Measurements from ENCODE around the gene HS6ST2.

The HS6ST2 gene

DNA sequence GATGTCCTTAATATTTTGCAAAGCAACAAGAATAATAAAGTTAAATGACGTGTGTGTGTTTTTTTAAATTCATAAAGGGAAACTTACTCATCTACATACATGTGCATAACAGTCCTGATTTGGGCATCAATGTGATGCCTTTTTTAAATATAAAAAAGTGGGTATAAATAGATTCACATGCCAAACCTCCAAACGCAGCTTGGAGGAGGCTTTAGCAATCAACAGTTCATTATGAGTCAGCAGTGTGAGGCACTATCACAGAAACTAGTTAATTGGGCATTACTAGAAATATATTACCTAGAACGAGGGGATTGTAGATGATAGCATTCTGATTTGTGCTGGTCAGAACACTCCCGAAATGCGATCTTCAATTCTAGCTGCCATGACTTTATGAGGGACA is 115.1 kb downstream of the HS6ST2 start:
- DNase-seq = no peak

GRCh38 chrX:132842460-132843238 is 115.8 kb downstream of the HS6ST2 start:
- DNase-seq = no peak

- no peak for DNase-seq
Observed at GRCh38 chrX:132837967-132838366, 120.5 kb downstream of the HS6ST2 start.

DNA sequence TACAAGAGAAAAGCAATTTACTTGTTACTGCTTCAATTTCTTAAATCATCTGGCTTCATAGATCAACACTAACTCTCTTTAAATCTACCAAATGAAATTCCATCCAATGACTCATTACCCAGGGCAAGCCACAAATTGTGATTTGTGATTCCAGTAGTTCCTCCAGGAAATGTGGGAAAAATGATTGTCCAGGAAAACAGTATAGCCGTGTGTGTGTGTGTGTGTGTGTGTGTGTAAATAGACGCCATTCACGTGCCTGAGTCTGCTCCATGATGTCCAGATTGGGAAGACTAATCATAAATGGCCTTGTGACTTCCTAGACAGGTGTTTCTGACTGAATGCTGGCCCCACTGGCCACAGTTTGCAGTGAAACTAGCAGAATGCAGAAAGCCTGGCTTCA is 121.3 kb downstream of the HS6ST2 start:
- no peak for DNase-seq

DNA sequence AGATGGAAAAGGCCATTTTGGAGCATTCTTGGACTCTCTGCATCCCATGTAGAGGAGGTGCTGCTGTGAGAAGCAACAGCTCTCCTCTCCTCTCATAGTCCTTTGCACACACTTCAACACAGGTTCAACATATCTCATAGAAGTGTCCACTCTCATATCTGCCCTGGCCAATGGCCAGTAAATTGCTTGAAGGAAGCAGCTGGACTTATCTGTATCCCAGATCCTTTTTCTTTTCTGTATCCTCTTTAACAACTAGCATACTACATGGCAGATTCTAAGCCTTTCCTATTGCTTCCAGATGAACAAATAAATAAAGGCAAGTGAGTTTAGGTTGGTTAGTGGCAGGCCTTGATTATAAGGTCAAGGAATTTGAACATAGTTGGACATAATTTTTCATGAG is 122.0 kb downstream of the HS6ST2 start:
- DNase-seq = no peak

DNA sequence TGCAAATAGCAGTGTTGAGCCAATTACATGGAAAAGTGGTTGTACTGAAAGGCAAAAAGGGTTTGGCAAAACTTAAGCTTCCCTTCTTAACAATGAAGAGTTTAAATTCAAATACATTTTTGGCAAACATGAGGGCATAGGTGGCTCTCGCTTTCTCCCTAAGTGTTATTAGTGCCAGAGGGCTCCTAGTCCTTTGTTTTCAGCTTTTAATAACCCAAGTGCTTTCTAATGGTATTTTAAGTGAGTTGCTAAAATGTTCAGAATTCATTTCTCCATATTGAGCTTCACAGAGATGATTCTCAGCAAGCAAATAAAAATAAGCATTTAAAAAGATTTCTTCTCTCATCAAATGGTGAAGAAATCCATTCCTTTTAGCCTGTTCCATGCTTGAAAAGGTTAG is 123.7 kb downstream of the HS6ST2 start:
- DNase-seq = no peak

- no peak for DNase-seq
Observed at GRCh38 chrX:132834109-132834508, 124.3 kb downstream of the HS6ST2 start.

GRCh38 chrX:132833373-132833772 is 125.1 kb downstream of the HS6ST2 start:
- DNase-seq = no peak

DNA sequence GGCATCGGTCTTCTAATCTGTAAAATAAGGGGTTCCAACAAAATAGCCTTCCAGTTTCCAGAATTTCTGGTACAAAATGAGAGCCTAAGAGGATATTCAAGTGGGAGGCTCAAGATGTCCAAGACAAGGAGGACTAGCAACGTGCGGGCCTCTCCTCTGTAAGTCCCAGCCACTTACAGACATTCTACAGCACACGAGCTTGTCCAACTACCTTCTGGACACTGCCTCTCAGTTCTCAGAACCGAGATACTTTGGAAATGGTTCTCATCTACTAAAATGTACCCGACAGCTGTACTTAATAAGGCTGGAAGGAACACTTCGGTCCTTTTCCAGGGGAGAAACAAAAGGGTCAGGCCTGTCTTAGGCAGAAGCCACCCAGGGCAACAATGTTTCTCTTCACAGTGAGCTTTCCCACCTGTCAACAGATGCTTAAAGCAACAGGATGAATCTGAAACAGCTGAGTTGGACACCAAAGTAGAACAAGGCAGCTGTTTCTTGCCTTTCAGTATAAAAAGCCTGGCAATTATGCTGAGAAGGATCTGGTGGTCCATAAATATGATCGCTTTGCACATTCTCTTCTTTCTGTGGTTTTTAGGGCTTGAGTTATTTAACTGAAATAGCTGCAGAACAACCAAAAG is 127.0 kb downstream of the HS6ST2 start:
- DNase-seq = no peak

GRCh38 chrX:132822634-132823012 is 135.8 kb downstream of the HS6ST2 start:
- DNase-seq = no peak

DNA sequence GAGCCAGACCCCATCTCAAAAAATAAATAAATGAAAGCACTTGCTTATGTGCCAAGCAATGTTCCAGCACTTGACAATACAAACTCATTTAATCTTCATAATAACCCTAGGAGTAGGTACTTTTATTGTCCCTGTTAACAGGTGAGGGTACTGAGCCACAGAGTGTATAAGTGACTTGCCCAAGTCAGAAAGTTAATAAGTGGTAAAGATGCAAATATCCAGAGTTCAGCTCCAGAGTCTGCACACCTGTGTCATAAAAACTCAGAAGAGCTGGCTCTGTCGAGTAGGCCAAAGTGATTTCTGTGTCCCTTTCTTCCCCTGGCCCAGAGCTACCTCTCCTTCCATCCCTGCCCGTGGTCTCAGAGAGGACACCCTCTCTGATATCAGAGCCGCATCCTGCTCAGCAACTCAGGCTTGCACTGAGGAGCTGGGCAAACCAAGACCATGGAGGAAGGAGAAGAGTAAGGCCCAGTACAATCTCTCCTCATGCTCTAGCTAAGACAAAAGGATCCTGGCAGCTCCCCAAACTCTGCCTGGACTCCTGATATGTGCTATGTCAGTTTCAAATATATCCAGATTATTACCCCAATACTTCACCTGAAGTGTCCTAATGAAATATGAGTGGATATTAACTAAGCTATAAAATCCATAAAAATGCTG is 136.3 kb downstream of the HS6ST2 start:
- no peak for DNase-seq

DNA sequence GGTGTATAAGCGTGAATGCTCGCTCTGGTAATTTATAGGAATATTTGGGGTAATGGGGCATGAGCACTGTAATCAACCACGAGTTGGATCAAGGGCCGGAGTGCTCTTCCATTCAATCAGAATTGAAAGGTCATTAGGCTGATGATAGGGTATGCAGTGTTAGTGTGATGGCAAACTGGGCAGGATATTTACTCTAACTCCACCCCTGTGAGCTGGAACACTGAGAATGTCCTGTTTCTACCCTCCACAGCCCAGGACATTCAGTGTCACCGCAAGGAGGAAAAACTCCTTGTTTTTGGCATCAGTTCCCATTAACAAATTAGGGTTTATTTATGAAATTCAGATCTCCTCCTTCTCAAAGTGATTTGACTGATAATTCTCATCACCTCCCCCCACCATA is 137.8 kb downstream of the HS6ST2 start:
- no peak for DNase-seq

GRCh38 chrX:132819711-132820264 is 138.6 kb downstream of the HS6ST2 start:
- DNase-seq = no peak

DNA sequence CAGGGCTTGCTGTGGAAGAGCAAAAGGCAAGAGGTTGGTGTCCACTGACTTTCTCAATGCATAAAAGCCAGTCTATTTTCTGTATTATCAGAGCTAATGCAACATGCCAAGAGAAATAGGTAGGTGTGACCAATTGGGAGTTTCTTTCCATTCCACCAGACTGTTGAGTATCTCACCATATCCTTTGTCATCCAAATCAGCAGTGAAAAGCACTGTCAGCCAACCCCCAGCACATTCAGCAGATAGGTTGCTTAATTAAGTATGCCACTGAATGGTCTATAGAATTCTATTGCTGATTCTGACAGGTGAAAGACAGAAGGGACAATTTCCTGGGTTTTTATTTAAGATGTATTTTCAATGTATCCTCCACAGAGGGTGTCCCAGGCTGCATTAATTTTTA is 139.8 kb downstream of the HS6ST2 start:
- no peak for DNase-seq

- DNase-seq = no peak
Observed at GRCh38 chrX:132815643-132816042, 142.8 kb downstream of the HS6ST2 start.

GRCh38 chrX:132810964-132811712 is 147.3 kb downstream of the HS6ST2 start:
- DNase-seq = no peak

- DNase-seq = no peak
Observed at GRCh38 chrX:132810488-132810887, 147.9 kb downstream of the HS6ST2 start.

DNA sequence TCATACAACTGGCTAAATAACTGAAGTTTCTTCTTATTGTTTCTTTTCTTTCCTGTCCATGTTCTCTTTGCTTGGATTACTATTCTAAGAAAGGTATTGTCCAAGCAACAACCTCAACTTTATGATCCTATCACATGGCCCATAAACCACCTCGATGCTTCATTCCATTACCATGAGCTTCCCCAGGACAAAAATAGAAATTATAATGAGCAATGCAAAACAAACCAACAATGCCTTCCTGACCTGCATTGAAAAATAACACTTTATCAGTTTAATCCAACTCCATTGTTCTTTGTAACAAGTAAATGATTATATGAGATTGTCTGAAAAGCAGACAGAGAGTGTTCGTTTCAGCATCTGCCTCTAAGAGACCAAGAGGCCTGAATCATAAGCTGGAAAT is 148.8 kb downstream of the HS6ST2 start:
- no peak for DNase-seq

- no peak for DNase-seq
Observed at GRCh38 chrX:132807411-132808030, 150.9 kb downstream of the HS6ST2 start.

GRCh38 chrX:132802033-132802432 is 156.4 kb downstream of the HS6ST2 start:
- DNase-seq = no peak

DNA sequence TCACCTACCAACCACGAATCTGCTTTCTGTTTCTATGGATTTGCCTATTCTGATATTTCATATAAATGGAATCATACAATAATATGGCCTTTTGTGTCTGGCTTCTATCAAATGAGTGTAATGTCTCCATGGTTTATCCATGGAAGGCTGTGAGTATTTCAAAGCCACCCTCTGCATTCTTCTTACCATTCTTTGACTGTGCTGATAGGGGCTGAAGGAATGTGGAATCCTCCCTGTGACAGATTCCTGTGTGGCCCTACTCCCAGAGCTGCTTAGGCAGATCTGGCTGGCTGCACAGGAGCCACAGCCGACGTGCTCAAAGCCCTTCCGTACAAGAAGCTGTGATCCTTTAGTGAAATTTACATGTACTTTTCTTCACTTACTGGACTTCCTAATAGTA is 163.2 kb downstream of the HS6ST2 start:
- no peak for DNase-seq

DNA sequence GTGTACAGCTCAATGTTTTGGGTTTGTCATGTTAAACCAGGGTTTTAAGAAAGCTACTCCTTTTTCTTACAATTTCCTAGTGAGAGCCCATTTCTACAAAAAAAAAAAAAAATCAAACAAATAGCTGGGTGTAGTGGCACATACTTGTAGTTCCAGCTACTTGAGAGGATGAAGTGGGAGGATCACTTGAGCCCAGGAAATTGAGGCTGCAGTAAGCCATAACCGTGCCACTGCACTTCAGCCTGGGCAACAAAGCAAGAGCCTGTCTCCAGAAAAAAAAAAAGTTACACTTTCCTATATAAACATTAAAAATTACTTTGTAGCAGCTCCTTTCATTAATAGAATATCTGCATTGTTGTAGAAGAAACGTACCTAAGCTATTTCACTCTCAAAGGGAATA is 166.7 kb downstream of the HS6ST2 start:
- DNase-seq = no peak

DNA sequence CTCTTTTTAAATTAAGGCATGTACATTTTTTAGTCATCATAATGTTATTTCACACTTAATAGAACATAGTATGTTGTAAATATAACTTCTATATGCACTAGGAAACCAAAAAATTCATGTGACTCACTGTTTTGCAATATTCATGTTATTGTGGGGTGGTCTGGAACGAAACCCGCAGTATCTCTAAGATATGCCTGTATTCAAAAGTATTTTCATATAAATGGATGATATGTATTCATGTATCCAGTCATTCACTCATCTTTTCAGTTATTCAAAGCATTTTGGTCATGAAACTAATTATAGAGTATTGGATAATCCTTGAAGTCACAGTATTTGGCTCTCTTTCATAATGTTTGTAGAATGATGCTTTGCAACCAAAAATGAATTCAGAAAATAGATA is 168.1 kb downstream of the HS6ST2 start:
- DNase-seq = no peak
